Right atrium auricular region (tissue), 2 donors: ENCODE data around the gene BNIP2. TPM values are rescaled to one million over a fixed set of nuclear protein-coding genes. Genes with fewer than 3 reads are reported as not detected.
"Not testable (repeated sequence)": the region's sequence is repeated elsewhere in the genome, so short reads cannot be mapped to it uniquely, and the experiment has no call there.

Experiments
- DNase-seq: peaks from one replicate; pipeline ENCODE4 v3.0.0-alpha.2; 2019; ENCODE audit warnings: low spot score
- H3K27ac ChIP-seq, 2 donors: fragments of 200-600 bp; sonication (generic); 1 replicate in 1 of 2; 2 replicates in 1 of 2; pipeline ENCODE4 v1.5.1; 2016 to 2019
- H3K27me3 ChIP-seq, 2 donors: fragments of 200-600 bp; sonication (generic); one replicate each; pipeline versions ENCODE4 v1.5.1 to v1.6.0; 2017 to 2019
- H3K36me3 ChIP-seq: fragments of 200-600 bp; sonication (generic); one replicate; pipeline ENCODE4 v1.5.1; 2016
- H3K4me1 ChIP-seq, 2 donors: fragments of 200-600 bp; sonication (generic); one replicate each; pipeline versions ENCODE4 v1.5.1 to v1.6.0; 2017 to 2019
- H3K4me3 ChIP-seq, 2 donors: fragments of 200-600 bp; sonication (generic); 1 replicate in 1 of 2; 2 replicates in 1 of 2; pipeline ENCODE4 v1.5.1; 2017 to 2019; ENCODE audit warnings: mild to moderate bottlenecking in 1 of 2, moderate library complexity in 1 of 2
- H3K9me3 ChIP-seq, 2 donors: fragments of 200-600 bp; sonication (generic); one replicate each; pipeline ENCODE4 v1.5.1; 2019
- CTCF ChIP-seq, 2 donors: fragments of 200-600 bp; sonication (generic); IDR thresholded peaks; one replicate each; pipeline ENCODE4 v1.5.1; 2019; ENCODE audit warnings: antibody characterized with exemption in 2 of 2
- total RNA-seq, 2 donors: library from RNA; depleted of rRNA; stranded (reverse); fragments of >200 nt; gene quantifications; one replicate each; pipeline ENCODE4 v1.1.0, GENCODE V29; 2016

Gene BNIP2
- total RNA-seq, 2 donors from 2014 or later = 93.7 to 148 TPM

- Histone ChIP-seq H3K27me3 (no peaks in the 10 kb centered on the region), H3K4me3 (peak within 1 kb of the TSS; percentile 95 to 96), H3K27ac (peak within 1 kb of the TSS; percentile 79 to 89), H3K36me3 (peaks cover 8% of the 10 kb centered on the region), H3K9me3 (peaks cover 0 to 5% of the 10 kb centered on the region in 2 donors), H3K4me1 (peaks cover 0 to 17% of the 10 kb centered on the region in 2 donors)
- TF ChIP-seq CTCF (IDR thresholded peaks at IDR 0.05) = no peak
- peak; percentile 92 for DNase-seq
These were observed 32.1 kb downstream of the BNIP2 start, which contains the start of gene GTF2A2 for GRCh38 chr15:59656897-59657634. TSS of gene GTF2A2 (minus strand) at chr15:59657515. CDS start at chr15:59652277, 5,238 bp downstream.

- no peak overlapping the region for H3K27ac ChIP-seq
- H3K4me1 ChIP-seq = peaks cover 0 to 25% of the 10 kb centered on the region in 2 donors
- H3K4me3 ChIP-seq = no peak overlapping the region
- H3K27me3 ChIP-seq = no peaks in the 10 kb centered on the region
- H3K36me3 ChIP-seq = peaks cover 19% of the 10 kb centered on the region
- peaks cover 0 to 5% of the 10 kb centered on the region in 2 donors for H3K9me3 ChIP-seq
- no peak for TF ChIP-seq CTCF (IDR thresholded peaks at IDR 0.05)
- DNase-seq = no peak
These were observed 35.1 kb downstream of the BNIP2 start for GRCh38 chr15:59654046-59654445.

GRCh38 chr15:59649603-59650002 lies 39.5 kb downstream of the BNIP2 start:
- DNase-seq = no peak
- H3K27me3 ChIP-seq = no peaks in the 10 kb centered on the region
- no peak for TF ChIP-seq CTCF (IDR thresholded peaks at IDR 0.05)
- H3K4me1 ChIP-seq = peaks cover 0 to 8% of the 10 kb centered on the region in 2 donors
- peaks cover 0 to 5% of the 10 kb centered on the region in 2 donors for H3K9me3 ChIP-seq
- H3K36me3 ChIP-seq = peaks cover 46% of the 10 kb centered on the region
- H3K27ac ChIP-seq = no peak overlapping the region
- H3K4me3 ChIP-seq = no peak overlapping the region

GRCh38 chr15:59647085-59647484 lies 42.0 kb downstream of the BNIP2 start:
- H3K27me3 ChIP-seq = no peaks in the 10 kb centered on the region
- no peak for DNase-seq
- H3K4me1 ChIP-seq = peaks cover 0 to 8% of the 10 kb centered on the region in 2 donors
- peaks cover 0 to under 1% of the 10 kb centered on the region in 2 donors for H3K9me3 ChIP-seq
- no peak for TF ChIP-seq CTCF (IDR thresholded peaks at IDR 0.05)
- no peak overlapping the region for H3K4me3 ChIP-seq
- H3K36me3 ChIP-seq = peaks cover 53% of the 10 kb centered on the region
- H3K27ac ChIP-seq = no peak overlapping the region

GRCh38 chr15:59646277-59646676 lies 42.8 kb downstream of the BNIP2 start:
- Histone ChIP-seq H3K4me3 (no peak overlapping the region), H3K36me3 (peaks cover 44% of the 10 kb centered on the region), H3K9me3 (no peaks in the 10 kb centered on the region), H3K27me3 (no peaks in the 10 kb centered on the region), H3K27ac (no peak overlapping the region), H3K4me1 (peaks cover 0 to 8% of the 10 kb centered on the region in 2 donors)
- no peak for TF ChIP-seq CTCF (IDR thresholded peaks at IDR 0.05)
- no peak for DNase-seq

GRCh38 chr15:59645812-59646211 lies 43.3 kb downstream of the BNIP2 start:
- H3K27me3 ChIP-seq, H3K4me1 ChIP-seq, H3K9me3 ChIP-seq, H3K4me3 ChIP-seq, DNase-seq, H3K27ac ChIP-seq: not testable (repeated sequence)
- peaks cover 43% of the 10 kb centered on the region for H3K36me3 ChIP-seq
